ENCODE data around the gene VSTM2L.

VSTM2L gene

GRCh38 chr20:37971561-37972127 lies 68.7 kb downstream of the VSTM2L start:
- no peak for DNase-seq

- DNase-seq = no peak
These were observed 69.5 kb downstream of the VSTM2L start for GRCh38 chr20:37972256-37973058.

DNA sequence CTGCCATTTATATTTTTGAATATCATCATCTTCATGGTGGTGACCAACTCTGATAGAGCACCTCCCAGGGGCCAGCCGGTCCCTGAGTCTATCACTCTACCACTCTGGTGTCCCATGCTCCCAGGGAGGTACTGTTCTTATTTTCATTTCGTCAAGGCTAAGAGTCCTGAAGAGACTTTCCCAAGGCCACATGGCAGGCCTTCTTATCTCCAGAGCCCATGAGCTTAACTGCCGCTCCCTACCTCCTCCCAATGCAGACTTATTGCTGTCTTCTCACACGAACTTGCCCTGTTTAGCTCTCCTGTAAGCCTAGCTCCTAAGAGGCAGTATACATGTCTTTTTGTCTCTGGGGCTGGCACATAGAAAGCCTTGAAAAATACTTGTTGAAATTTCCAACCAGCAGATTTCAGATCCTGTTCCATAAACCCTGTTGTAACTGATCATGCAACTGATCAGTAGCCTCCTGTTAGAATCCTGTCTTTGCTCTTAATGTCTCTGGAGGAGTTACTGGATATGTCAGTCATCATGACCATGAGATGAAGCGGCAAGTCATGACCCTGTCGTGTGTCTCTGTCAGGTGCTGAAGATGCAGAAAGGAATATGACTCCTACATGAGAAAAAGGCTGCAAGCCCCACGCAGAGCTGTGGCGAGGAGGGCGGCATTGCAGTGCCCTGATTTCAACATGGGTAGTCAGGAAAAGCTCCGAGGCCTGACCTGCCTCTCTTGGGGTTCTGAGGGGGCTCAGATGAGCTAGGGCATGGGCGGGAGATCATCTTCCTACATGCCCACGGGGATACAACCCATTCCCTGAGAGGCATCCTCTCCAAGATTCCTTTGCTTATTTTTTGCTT lies 70.4 kb downstream of the VSTM2L start:
- no peak for DNase-seq

GRCh38 chr20:37976887-37977286 lies 74.0 kb downstream of the VSTM2L start:
- DNase-seq = no peak

- no peak for DNase-seq
These were observed 74.4 kb downstream of the VSTM2L start for GRCh38 chr20:37977338-37977737.

GRCh38 chr20:37977786-37978185 lies 74.9 kb downstream of the VSTM2L start:
- DNase-seq = no peak

- no peak for DNase-seq
These were observed 76.4 kb downstream of the VSTM2L start for GRCh38 chr20:37979021-37979985.

- DNase-seq = no peak
These were observed 77.5 kb downstream of the VSTM2L start for GRCh38 chr20:37980383-37980782.

- DNase-seq = no peak
These were observed 77.9 kb downstream of the VSTM2L start for GRCh38 chr20:37980876-37981275.

DNA sequence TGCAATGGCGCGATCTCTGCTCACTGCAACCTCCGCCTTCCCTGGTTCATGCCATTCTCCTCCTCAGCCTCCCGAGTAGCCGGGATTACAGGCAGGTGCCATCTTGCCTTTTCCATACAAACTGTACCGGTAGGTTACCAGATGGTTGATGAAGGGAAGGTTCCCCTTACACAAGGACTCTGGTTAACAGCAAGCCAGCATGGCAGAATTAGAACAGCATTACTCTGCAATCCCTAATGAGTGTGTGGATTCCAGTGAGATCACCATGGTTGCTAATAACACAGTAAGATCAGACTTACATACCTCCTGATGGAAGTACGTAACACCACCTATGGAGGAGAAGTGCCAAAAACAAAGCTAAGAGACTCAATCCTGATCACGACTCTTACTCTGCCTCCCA lies 78.6 kb downstream of the VSTM2L start:
- peak; percentile 32 for DNase-seq

DNA sequence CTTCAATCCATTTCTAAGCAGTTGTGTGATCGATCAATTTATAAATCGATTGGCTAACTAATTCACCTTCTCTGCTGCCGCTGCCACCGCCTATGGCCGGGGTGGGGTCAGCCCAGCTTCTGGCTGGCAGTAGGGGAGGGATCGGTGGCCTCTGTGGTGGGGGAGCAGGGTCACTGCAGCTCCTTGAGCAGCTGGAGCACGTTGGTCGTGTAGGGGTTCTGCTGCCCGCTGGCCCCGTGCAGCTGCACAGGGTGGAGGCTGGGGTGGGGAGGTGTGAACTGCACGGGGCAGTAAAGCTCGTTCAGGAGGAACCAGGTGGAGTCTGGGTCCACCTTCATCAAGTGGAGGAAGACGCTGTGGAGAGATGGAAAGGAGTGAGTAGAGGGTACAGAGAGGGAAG lies 80.4 kb downstream of the VSTM2L start:
- no peak for DNase-seq

DNA sequence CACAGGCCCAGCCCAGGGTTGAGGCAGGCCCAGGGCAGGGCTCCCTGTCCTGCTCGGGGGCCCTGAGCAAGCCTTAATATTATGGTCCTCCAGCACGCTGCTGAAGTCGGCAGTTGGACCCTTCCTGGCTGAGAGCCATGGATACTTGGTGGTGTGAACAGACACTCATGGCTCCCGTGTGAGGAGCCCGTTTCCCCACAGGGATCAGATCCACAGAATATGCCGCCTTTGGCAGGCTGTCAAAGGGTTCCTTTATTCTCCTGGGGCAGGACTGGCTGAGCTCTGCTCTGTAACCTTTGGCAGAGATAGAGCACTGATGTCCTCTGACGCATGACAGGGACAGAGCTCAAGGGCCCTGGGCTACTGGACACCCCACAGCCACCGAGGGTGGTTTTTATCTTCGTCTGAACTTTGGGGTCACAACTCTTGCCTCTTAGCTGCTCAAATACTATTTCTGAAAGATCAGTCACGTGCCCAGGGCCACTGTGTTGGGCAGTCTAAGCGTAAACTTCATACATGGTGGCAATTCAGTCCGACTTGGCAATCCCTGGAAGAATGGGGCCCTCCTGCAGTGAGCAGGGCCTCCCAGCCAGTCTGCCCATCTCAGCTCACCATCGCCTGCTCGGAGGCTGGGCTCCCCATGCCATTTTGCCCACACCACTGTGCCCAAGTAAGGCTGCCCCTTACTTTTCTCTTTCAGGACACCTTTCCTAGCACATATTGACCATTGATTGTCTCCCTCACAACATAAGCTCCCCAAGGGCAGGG lies 81.3 kb downstream of the VSTM2L start:
- peak; percentile 70 for DNase-seq

DNA sequence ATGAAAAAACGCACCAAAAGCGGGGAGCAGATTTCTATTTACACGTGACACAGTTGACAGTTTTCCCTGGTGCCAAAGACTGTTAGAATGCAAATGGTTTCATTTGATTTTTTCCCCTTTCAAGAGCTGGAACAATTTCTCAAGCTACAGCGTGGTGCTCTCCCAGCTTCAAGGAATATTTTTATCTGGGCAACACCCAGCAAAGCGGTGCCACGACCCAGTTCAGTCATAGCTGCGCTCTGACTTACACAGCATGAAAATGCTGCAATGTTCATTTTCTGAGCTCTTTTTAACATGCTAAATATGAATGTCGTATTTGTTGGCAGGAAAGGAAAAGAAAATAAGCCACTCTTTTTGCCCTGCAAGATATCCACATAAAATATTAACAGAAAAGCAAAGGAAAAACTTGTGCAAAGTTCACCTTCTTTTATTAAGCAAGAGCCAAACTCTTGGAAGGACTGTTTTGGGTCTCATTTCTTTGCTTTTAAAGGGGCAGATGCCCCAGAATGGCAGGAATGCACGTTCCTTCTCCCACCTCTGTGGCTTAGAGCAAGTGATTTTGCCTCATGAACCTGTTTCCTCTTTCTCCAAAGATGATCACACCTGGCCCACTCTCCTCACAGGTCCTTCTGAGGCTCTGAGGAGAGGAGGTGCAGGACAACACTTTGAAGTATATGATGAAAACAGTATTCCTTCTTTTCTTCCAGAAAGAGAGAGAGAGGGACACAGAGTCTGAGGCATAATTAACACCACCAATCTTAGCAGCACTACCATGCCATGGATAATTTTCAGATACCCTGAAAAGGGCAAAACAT lies 83.3 kb downstream of the VSTM2L start:
- no peak for DNase-seq

DNA sequence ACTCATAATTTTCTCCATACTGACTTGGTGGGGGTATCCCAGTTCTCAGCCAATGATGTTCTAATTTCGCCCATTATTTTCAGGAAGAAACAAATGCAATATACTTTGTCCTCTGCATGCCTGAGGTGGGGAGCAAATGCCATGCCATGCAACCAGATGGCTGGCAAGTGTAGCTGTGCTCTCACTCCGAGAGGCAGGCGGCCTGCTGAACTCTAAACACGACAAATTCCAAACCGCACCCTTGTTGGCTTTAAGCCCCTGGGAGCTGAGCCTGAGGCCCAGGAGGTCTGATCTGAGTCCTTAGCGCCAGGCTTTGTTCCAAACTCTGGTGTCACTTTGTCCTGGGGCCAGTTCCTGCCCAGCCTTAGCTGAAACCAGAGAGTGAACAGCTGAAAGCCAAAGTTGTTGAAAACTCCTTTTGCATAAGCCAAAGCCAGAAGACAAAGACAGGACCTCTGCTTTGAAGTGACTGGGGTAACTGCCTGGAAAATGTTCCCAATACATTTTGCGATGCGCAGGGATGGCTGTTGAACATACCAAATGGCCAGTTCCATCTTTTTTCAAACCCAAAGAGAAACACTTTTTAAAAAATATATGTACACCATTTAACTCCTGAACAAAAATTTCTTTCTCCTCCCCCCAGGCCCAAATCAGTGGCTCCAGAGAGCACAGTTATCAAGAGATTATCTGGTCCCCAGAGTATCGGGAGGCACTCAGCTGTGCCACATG lies 84.1 kb downstream of the VSTM2L start:
- peak; percentile 17 for DNase-seq

DNA sequence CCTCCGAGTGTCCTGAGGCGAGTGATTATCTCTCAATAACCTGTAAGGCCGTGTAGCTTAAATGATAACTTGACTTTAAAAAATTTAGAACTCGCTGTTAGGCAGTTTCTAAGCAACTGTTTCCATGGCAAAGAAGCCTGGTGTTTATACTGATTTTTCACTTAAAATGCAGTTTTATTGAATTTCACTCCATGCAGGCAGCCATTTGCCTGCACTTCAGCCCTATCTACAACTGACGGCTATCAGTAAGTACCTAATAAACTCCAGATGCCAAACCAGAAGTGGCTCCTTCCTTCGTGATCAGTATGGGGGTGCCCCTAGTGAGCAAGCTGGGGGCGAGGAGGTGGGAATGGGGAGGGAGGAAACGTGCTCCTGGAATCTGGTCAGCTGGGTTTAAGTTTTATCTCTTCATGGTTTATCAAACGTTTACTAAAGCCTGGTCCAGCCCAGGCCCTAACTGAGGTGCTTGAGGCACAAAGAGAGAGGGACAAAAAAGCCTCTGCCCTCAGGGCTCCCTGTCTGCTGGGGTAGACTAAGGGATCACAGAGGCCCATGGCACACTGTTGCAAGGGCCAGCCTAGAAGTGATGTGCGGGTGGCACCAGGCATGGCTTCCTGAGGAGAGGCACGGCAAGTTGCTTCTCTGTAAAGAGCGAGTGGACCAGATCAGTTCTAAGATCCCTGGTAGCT lies 84.8 kb downstream of the VSTM2L start:
- DNase-seq = no peak

- DNase-seq = no peak
These were observed 85.5 kb downstream of the VSTM2L start for GRCh38 chr20:37988306-37988954.

DNA sequence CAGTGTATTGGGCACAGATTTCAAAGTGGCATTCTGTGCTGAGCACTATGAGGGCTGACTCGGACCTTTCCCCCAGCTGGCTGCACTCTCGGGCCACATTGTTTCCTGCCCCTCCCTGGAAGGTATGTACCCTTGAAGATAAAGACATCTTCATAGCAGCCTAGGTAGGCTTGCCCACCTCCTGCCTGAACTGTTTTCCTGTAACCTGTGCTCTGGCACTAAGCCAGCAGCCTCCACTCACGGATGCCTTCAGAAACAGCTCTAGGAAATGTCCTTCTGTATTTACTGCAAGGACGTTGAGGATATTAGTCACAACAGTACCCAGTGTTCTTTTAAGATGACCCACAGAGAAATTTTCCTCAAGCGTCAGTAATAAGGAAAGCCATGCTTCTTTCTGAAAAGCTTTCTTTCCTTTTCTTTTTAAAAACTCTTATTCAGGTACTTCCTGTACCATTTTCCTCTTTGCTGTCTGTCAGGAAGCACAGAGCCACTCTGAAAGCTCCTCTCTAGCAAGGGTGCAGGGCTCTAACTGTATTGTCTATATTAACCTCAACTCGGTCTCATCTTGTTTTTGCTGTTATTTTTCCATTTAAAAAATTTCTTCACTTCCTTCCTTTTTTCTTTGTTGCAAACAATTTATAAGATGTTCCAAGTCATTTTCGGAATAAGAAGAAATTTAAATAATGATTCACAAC lies 86.8 kb downstream of the VSTM2L start:
- DNase-seq = peak; percentile 5

DNA sequence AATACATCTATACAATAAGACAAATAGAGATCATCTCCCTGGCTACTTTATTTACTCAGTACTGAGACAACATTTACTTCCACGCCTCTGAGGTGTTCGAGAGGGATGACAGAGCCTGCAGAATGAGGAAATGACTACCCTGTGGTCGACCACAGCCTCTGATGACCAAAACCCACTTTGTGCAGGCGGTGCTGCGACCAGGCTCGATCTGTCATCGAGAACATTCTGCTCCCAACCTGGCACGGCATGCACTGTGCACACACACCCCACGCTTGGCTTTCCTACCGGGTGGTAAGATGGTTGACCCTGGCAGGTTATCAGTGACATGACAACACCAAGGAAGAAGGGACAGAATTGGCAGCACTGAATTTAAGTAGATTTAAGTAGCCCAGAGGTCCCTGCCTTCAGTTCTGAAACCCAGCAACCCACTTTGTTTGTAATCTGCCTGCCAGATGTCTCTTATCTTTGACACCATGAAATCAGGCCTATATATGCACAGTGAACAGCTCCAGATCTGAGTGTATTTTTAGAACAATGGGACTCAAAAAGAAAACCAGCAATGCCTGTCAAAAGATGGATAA lies 87.7 kb downstream of the VSTM2L start:
- peak; percentile 22 for DNase-seq

Measured in NCI-H69 (cell line).